ENCODE measurements around the gene SRD5A3. TPM values are rescaled to one million over a fixed set of nuclear protein-coding genes. Genes with fewer than 3 reads are reported as not detected.
A peak's percentile ranks its signal among the peaks of the same experiment; 100 is the strongest.

SRD5A3 gene
- total RNA-seq, 1 donor from 2014 or later, result 12.1 TPM

GRCh38 chr4:55398461-55398860 is 52.4 kb downstream of the SRD5A3 start:
- H3K27ac Mint-ChIP-seq, result no peak overlapping the region
- H3K9me3 Mint-ChIP-seq (ENCODE audit: low read depth), result no peaks in the 10 kb centered on the region
- H3K36me3 Mint-ChIP-seq (ENCODE audit: insufficient read depth), result peaks cover 13% of the 10 kb centered on the region

DNA sequence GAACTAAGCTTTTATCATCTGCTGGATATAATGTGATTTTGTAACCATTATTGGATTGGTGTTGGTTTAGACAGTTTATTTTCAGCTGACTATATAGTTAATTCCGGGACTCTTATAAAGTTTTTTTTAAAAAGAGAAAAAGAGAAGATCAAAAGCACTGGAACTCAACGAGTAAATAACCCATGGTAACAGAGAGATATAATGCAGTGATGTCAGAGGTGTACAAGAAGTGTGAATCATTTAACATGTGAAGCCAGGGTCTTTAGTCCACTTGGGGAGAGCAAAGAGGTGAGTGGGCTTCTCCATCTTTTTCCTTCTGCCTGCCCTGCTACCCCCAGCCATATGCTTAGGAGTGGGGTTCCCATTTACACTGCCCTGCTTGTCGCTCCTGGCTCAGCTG is 52.9 kb downstream of the SRD5A3 start:
- peaks cover 17% of the 10 kb centered on the region for H3K36me3 Mint-ChIP-seq (ENCODE audit: insufficient read depth)
- peaks cover 6% of the 10 kb centered on the region for H3K27me3 Mint-ChIP-seq
- no peaks in the 10 kb centered on the region for H3K9me3 Mint-ChIP-seq (ENCODE audit: low read depth)
- H3K4me1 Mint-ChIP-seq (ENCODE audit: low read depth), result peaks cover 25% of the 10 kb centered on the region
- H3K4me3 Mint-ChIP-seq (ENCODE audit: low read depth), result no peak overlapping the region
- no peak for DNase-seq (ENCODE audit: low spot score, unreplicated experiment)
- no peak overlapping the region for H3K27ac Mint-ChIP-seq
- no peak for TF ChIP-seq CTCF (IDR thresholded peaks at IDR 0.05; ENCODE audit: unreplicated experiment)

More at GRCh38 chr4:55398461-55398860, 52.4 kb downstream of the SRD5A3 start:
- peak overlapping the region; percentile 84 for H3K4me3 Mint-ChIP-seq (ENCODE audit: low read depth)
- peaks cover 6% of the 10 kb centered on the region for H3K27me3 Mint-ChIP-seq
- DNase-seq (ENCODE audit: low spot score, unreplicated experiment), result no peak
- TF ChIP-seq CTCF (IDR thresholded peaks at IDR 0.05; ENCODE audit: unreplicated experiment), result no peak
- H3K4me1 Mint-ChIP-seq (ENCODE audit: low read depth), result peaks cover 25% of the 10 kb centered on the region

DNA sequence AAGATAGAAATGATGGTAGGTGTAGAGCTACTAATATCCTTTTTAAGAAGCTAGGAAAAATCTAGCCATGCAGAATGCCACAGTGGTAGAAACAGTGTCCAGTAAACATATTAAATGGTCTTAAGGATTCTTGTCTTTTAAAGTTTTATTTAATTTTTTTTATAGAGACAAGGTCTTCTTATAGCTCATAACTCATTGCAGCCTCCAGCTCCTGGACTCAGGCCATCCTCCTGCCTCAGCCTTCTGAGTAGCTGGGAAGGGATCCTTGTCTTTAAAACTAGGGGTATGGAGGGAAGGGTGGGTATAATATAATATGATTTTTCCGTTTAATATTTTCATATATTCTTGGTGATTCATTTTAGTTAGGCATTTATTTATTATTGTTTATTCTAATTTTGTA is 53.5 kb downstream of the SRD5A3 start:
- H3K27me3 Mint-ChIP-seq, result no peaks in the 10 kb centered on the region
- no peak overlapping the region for H3K27ac Mint-ChIP-seq
- peaks cover 25% of the 10 kb centered on the region for H3K4me1 Mint-ChIP-seq (ENCODE audit: low read depth)
- TF ChIP-seq CTCF (IDR thresholded peaks at IDR 0.05; ENCODE audit: unreplicated experiment), result no peak
- peaks cover 17% of the 10 kb centered on the region for H3K36me3 Mint-ChIP-seq (ENCODE audit: insufficient read depth)
- no peaks in the 10 kb centered on the region for H3K9me3 Mint-ChIP-seq (ENCODE audit: low read depth)
- no peak for DNase-seq (ENCODE audit: low spot score, unreplicated experiment)
- no peak overlapping the region for H3K4me3 Mint-ChIP-seq (ENCODE audit: low read depth)

- DNase-seq (ENCODE audit: low spot score, unreplicated experiment), result no peak
- Mint-ChIP-seq H3K27ac (no peak overlapping the region), H3K4me3 (ENCODE audit: low read depth) (no peak overlapping the region), H3K27me3 (no peaks in the 10 kb centered on the region), H3K9me3 (ENCODE audit: low read depth) (no peaks in the 10 kb centered on the region), H3K36me3 (ENCODE audit: insufficient read depth) (peaks cover 26% of the 10 kb centered on the region), H3K4me1 (ENCODE audit: low read depth) (peaks cover 5% of the 10 kb centered on the region)
- TF ChIP-seq CTCF (IDR thresholded peaks at IDR 0.05; ENCODE audit: unreplicated experiment), result no peak
Measured at GRCh38 chr4:55405073-55405472, 59.0 kb downstream of the SRD5A3 start.

- no peak overlapping the region for H3K4me3 Mint-ChIP-seq (ENCODE audit: low read depth)
- DNase-seq (ENCODE audit: low spot score, unreplicated experiment), result no peak
- no peaks in the 10 kb centered on the region for H3K9me3 Mint-ChIP-seq (ENCODE audit: low read depth)
- no peak overlapping the region for H3K27ac Mint-ChIP-seq
- peaks cover 18% of the 10 kb centered on the region for H3K36me3 Mint-ChIP-seq (ENCODE audit: insufficient read depth)
- TF ChIP-seq CTCF (IDR thresholded peaks at IDR 0.05; ENCODE audit: unreplicated experiment), result no peak
- peaks cover 5% of the 10 kb centered on the region for H3K4me1 Mint-ChIP-seq (ENCODE audit: low read depth)
- no peaks in the 10 kb centered on the region for H3K27me3 Mint-ChIP-seq
Measured at GRCh38 chr4:55406545-55406944, 60.5 kb downstream of the SRD5A3 start.
